Adrenal gland (tissue), 5 donors: Measurements from ENCODE around the gene GNAQ.

Experiments used
- POLR2A ChIP-seq, 2 donors: fragments of 450-650 bp; IDR thresholded peaks; one replicate each; pipeline ENCODE4 v1.6.1; 2017; ENCODE audit warnings: antibody characterized with exemption in 2 of 2, mild to moderate bottlenecking in 2 of 2, moderate library complexity in 1 of 2
- TF ChIP-seq, protein P1 (sequence below), 6 experiments: fragments of 450-650 bp in 4 of 6; fragments of 200-600 bp in 2 of 6; sonication (generic) in 1 of 6; IDR thresholded peaks; 1 replicate in 5 of 6; 2 replicates in 1 of 6; pipeline versions ENCODE4 v1.5.1 to v1.8.0; 2016 to 2021; ENCODE audit warnings: antibody characterized with exemption in 6 of 6, mild to moderate bottlenecking in 2 of 6, moderate library complexity in 1 of 6
- donor health status: DM: no; HTN: no; CAD: no.

DNA sequence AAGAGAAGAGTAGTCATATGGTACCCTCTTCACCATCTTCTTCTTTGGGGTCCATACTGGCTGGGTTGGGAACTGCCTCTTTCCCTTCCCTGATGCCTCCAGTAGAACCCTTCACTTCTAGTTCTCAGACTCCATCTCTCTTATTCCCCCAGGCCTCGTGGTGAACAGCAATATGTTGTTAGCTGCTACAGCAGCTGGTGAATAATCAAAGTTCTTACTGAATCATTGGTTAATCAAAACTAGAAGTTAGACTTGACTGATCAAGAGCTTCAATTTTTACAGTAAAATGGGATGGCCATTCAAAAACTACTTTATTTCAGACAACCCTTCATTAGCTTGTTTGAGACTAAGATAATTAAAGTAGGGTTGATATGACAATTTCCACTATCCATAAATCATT lies 192.6 kb downstream of the GNAQ start:
- TF ChIP-seq POLR2A (IDR thresholded peaks at IDR 0.05) = no peak
- TF ChIP-seq, protein P1, sequence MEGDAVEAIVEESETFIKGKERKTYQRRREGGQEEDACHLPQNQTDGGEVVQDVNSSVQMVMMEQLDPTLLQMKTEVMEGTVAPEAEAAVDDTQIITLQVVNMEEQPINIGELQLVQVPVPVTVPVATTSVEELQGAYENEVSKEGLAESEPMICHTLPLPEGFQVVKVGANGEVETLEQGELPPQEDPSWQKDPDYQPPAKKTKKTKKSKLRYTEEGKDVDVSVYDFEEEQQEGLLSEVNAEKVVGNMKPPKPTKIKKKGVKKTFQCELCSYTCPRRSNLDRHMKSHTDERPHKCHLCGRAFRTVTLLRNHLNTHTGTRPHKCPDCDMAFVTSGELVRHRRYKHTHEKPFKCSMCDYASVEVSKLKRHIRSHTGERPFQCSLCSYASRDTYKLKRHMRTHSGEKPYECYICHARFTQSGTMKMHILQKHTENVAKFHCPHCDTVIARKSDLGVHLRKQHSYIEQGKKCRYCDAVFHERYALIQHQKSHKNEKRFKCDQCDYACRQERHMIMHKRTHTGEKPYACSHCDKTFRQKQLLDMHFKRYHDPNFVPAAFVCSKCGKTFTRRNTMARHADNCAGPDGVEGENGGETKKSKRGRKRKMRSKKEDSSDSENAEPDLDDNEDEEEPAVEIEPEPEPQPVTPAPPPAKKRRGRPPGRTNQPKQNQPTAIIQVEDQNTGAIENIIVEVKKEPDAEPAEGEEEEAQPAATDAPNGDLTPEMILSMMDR (IDR thresholded peaks at IDR 0.05) = no peak
